ENCODE measurements around the gene UGT2B11.

- TF ChIP-seq YY1 (IDR thresholded peaks at IDR 0.05; ENCODE audit: insufficient read depth, insufficient read length) (no peak), ZNF274 (IDR thresholded peaks at IDR 0.05; ENCODE audit: low read depth, low read length) (no peak)
These were observed 60.5 kb downstream of the UGT2B11 start for GRCh38 chr4:69154021-69154420.

Measured in NT2/D1 (cell line).